Pancreas (tissue), 10 donors: ENCODE results near the gene PARP8. TPM values are rescaled to one million over a fixed set of nuclear protein-coding genes. Genes with fewer than 3 reads are reported as not detected.

Experiments used
- ATAC-seq, 4 donors: fragments of 200-7000 bp; cut with Tn5 transposase; one replicate each; pipeline versions ENCODE4 v1.8.0 to v1.9.1; 2020; ENCODE audit warnings: mild to moderate bottlenecking in 4 of 4, moderate library complexity in 4 of 4
- DNase-seq, 6 donors: peaks; one replicate each; pipeline ENCODE4 v3.0.0-alpha.2; 2020
- FAIRE-seq: peaks from 2 replicates; lab custom pipeline; 2012; peaks lifted over from hg19 to GRCh38; lab: Jason Lieb, UNC
- H3K27ac ChIP-seq, 4 donors: fragments of 200-600 bp; sonication (generic); 1 replicate in 3 of 4; 2 replicates in 1 of 4; pipeline versions ENCODE4 v1.5.0 to v1.8.0; 2020
- H3K27me3 ChIP-seq, 4 donors: fragments of 200-600 bp; one replicate each; pipeline ENCODE4 v1.8.0; 2021
- H3K36me3 ChIP-seq, 3 donors: fragments of 200-600 bp; sonication (generic) in 1 of 3; one replicate each; pipeline versions ENCODE4 v1.5.0 to v1.8.0; 2020 to 2021
- H3K4me1 ChIP-seq, 3 donors: fragments of 200-600 bp; one replicate each; pipeline ENCODE4 v1.8.0; 2021
- H3K4me3 ChIP-seq, 4 donors: fragments of 200-600 bp; sonication (generic) in 2 of 4; one replicate each; pipeline versions ENCODE4 v1.5.0 to v1.8.0; 2020 to 2021
- H3K9me3 ChIP-seq, 4 donors: fragments of 200-600 bp; one replicate each; pipeline ENCODE4 v1.8.0; 2021
- WGBS, 2 donors: extraction: QIAGEN DNeasy Blood & Tissue Kit; methylation state at CpG; one replicate each; pipeline ENCODE4 v1.1.7; 2013; 5-methylcytosine and 5-hydroxymethylcytosine counted together
- intact Hi-C, 3 donors: fragments of 100-400 bp; cut with DNase I; formaldehyde crosslinking; loops; one replicate each; pipeline versions ENCODE4 v1.11.1 to v1.14.2; 2022
- polyA plus RNA-seq, 2 donors: library from polyadenylated mRNA; stranded (reverse); fragments of 200-250 nt; gene quantifications; one replicate each; pipeline ENCODE4 v1.2.3, GENCODE V29; 2013
- total RNA-seq, 6 donors: library from RNA; stranded (reverse); fragmentation: NEBNext Ultra II Directional in 4 of 6; extraction: Animal tissue kit (Norgen Biotek cat#: 25700) in 4 of 6; gene quantifications; one replicate each; pipeline versions ENCODE4 v1.2.1 to v1.2.4, GENCODE V29; 2021 to 2023
- TF ChIP-seq, protein P1 (sequence below), 4 donors: fragments of 200-600 bp; sonication (generic) in 3 of 4; IDR thresholded peaks; one replicate each; pipeline versions ENCODE4 v1.5.0 to v1.8.0; 2021; ENCODE audit warnings: antibody characterized with exemption in 4 of 4
- donor health status: healthy with polysubstance abuse.
- donor health status: DM: no; HTN: no; CAD: no; lungs with moderate emphysema.
- donor health status: DM: no; HTN: no; CAD: no.
- donor health status: control.
- donor health status: control.
- donor health status: Bipolar disorder and iron deficiency.
- donor health status: DM: yes; HTN: yes; CAD: no.
- donor health status: DM: no; HTN: no; CAD: no.
- donor health status: DM: no; HTN: no; CAD: no.
- donor health status: DM: yes; HTN: yes; CAD: no.

Gene PARP8
- total and polyA plus RNA-seq, 8 donors, result 4.7 to 25.0 (median 13.4) TPM

- TF ChIP-seq, protein P1, sequence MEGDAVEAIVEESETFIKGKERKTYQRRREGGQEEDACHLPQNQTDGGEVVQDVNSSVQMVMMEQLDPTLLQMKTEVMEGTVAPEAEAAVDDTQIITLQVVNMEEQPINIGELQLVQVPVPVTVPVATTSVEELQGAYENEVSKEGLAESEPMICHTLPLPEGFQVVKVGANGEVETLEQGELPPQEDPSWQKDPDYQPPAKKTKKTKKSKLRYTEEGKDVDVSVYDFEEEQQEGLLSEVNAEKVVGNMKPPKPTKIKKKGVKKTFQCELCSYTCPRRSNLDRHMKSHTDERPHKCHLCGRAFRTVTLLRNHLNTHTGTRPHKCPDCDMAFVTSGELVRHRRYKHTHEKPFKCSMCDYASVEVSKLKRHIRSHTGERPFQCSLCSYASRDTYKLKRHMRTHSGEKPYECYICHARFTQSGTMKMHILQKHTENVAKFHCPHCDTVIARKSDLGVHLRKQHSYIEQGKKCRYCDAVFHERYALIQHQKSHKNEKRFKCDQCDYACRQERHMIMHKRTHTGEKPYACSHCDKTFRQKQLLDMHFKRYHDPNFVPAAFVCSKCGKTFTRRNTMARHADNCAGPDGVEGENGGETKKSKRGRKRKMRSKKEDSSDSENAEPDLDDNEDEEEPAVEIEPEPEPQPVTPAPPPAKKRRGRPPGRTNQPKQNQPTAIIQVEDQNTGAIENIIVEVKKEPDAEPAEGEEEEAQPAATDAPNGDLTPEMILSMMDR (IDR thresholded peaks at IDR 0.05), result no peak
- H3K36me3 ChIP-seq, result no peaks in the 10 kb centered on the region
- no peak overlapping the region for H3K4me3 ChIP-seq
- no peak for DNase-seq
- 52% methylated on average over 8 of the region's 8 CpGs for WGBS, 2 donors
- no peaks in the 10 kb centered on the region for H3K4me1 ChIP-seq
- no peaks in the 10 kb centered on the region for H3K27me3 ChIP-seq
- H3K9me3 ChIP-seq, result no peaks in the 10 kb centered on the region
- intact Hi-C loops, result no loop called here
- FAIRE-seq, result no peak
- no peak for ATAC-seq
- H3K27ac ChIP-seq, result no peak overlapping the region
These were observed 187.6 kb downstream of the PARP8 start for GRCh38 chr5:50854082-50854481.

GRCh38 chr5:50855001-50855400 is 188.6 kb downstream of the PARP8 start:
- no peak for FAIRE-seq
- WGBS, 2 donors, result 81 to 82% methylated on average over 1 of the region's 1 CpG
- no peak for DNase-seq
- no peak overlapping the region for H3K4me3 ChIP-seq
- intact Hi-C loops, result no loop called here
- no peak for ATAC-seq
- H3K27ac ChIP-seq, result no peak overlapping the region
- TF ChIP-seq, protein P1 (IDR thresholded peaks at IDR 0.05), result no peak
- H3K4me1 ChIP-seq, result no peaks in the 10 kb centered on the region
- H3K27me3 ChIP-seq, result no peaks in the 10 kb centered on the region
- no peaks in the 10 kb centered on the region for H3K9me3 ChIP-seq
- no peaks in the 10 kb centered on the region for H3K36me3 ChIP-seq

DNA sequence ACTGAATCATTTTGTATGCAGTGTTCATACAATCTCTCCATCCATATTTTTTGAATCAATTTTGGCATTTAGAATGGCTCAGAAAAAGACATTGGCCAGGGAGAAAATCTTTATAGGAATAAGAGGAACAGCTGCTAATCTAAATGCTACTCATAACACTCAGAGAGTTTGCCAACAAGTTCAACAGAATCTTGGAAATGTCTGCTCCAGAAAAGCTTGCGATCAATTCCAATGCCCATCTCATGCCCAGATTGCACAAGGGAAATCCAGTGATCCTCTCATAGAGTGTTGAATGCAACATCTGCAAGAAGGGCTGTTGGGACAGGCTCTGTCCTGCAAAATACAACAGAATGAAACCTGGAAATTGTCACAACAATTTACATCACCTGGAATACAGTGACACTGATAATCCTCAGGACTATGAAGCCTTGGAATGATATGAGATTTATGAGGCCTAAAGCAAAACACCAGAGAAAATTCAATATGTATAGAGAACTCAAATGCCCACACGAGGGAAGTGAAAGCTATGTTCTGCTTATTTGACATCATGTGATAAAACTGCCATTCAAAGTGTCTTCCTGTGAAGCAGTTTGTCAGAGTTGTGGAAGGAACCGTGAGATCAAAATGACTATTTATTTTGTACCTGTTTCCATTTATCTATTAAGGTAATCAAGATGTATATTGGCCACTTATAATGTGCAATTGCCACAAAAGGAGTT is 190.1 kb downstream of the PARP8 start:
- H3K4me1 ChIP-seq, result no peaks in the 10 kb centered on the region
- intact Hi-C loops, result no loop called here
- ATAC-seq, result peak in 1 of 4 donors; percentile 47
- 53 to 54% methylated on average over 3 of the region's 3 CpGs for WGBS, 2 donors
- no peak for DNase-seq
- H3K36me3 ChIP-seq, result no peaks in the 10 kb centered on the region
- H3K4me3 ChIP-seq, result no peak overlapping the region
- no peaks in the 10 kb centered on the region for H3K9me3 ChIP-seq
- no peak for FAIRE-seq
- H3K27ac ChIP-seq, result no peak overlapping the region
- TF ChIP-seq, protein P1 (IDR thresholded peaks at IDR 0.05), result no peak
- no peaks in the 10 kb centered on the region for H3K27me3 ChIP-seq

- WGBS, 2 donors, result 88 to 93% methylated on average over 3 of the region's 3 CpGs
- intact Hi-C loops, result no loop called here
- H3K4me3 ChIP-seq, result no peak overlapping the region
- ATAC-seq (no peak), FAIRE-seq (no peak), DNase-seq (no peak)
- H3K4me1 ChIP-seq, result no peaks in the 10 kb centered on the region
- no peaks in the 10 kb centered on the region for H3K9me3 ChIP-seq
- H3K27ac ChIP-seq, result no peak overlapping the region
- H3K36me3 ChIP-seq, result no peaks in the 10 kb centered on the region
- H3K27me3 ChIP-seq, result no peaks in the 10 kb centered on the region
- TF ChIP-seq, protein P1 (IDR thresholded peaks at IDR 0.05), result no peak
These were observed 197.2 kb downstream of the PARP8 start for GRCh38 chr5:50863534-50864170.

GRCh38 chr5:50864466-50864865 is 198.0 kb downstream of the PARP8 start:
- DNase-seq (no peak), FAIRE-seq (no peak), ATAC-seq (no peak)
- intact Hi-C loops, result no loop called here
- Histone ChIP-seq H3K4me3 (no peak overlapping the region), H3K36me3 (no peaks in the 10 kb centered on the region), H3K27ac (no peak overlapping the region), H3K27me3 (peaks cover 0 to 3% (median 0%) of the 10 kb centered on the region in 4 donors), H3K4me1 (no peaks in the 10 kb centered on the region), H3K9me3 (no peaks in the 10 kb centered on the region)
- WGBS, 2 donors, result 35 to 42% methylated on average over 2 of the region's 2 CpGs
- TF ChIP-seq, protein P1 (IDR thresholded peaks at IDR 0.05), result no peak
